GM12892 (cell line): ENCODE results near the gene TMEM14C.
A peak's percentile ranks its signal among the peaks of the same experiment; 100 is the strongest.
"Not testable (repeated sequence)": the region's sequence is repeated elsewhere in the genome, so short reads cannot be mapped to it uniquely, and the experiment has no call there.

ENCODE experiments used
- DNase-seq: peaks from one replicate; pipeline ENCODE4 v3.0.0; 2011; ENCODE audit not compliant: insufficient read length
- FAIRE-seq: peaks from 2 replicates; lab custom pipeline; 2011; peaks lifted over from hg19 to GRCh38; lab: Jason Lieb, UNC
- POLR2A ChIP-seq: IDR thresholded peaks from 2 replicates; pipeline ENCODE4 v1.6.1; 2011; ENCODE audit warnings: low read depth, low read length, control low read depth
- POLR2AphosphoS5 ChIP-seq: IDR thresholded peaks from 2 replicates; pipeline ENCODE4 v1.6.1; 2011; ENCODE audit warnings: low read depth, low read length, control low read depth
- TAF1 ChIP-seq: IDR thresholded peaks from 2 replicates; pipeline ENCODE4 v1.6.1; 2011; ENCODE audit warnings: low read depth, mild to moderate bottlenecking, control low read depth, low read length, borderline replicate concordance

Gene TMEM14C

DNA sequence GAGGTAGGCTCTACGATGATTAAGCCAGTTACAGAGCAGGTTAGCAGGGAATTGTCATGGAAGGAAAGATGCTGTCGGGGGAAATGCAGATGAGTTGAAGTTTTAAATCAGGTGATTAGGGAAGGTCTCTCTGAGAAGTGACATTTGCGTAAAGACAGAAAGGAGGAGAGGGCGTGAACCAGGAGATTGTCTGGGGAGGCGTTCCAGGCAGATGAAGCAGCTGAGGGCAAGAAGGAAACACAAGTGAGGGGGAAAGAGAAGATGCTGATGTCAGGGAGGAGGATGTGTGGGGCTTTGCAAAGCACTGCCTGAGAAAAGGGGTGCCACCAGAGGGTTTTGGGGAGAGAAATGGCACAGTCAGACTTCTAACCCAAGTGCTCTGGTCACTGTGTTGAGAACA lies 22.2 kb downstream of the TMEM14C start:
- FAIRE-seq (no peak), DNase-seq (no peak)
- TF ChIP-seq POLR2A: no peak
- no peak for TF ChIP-seq POLR2AphosphoS5
- no peak for TF ChIP-seq TAF1

DNA sequence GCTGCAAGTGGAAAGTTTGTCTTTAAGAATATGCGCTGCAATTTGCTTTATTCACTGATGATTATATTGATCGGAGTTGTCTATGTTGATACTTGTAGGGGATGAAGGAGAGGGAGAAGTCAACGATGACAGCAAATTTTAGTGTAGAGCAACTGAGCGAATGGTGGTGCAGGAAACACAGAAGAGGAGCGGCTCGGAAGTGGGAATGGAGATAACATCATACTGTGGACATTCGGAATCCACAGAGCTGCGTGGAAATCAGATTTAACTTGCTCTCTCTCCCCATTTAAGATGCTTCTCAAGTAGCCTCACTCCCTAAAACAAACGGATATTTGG lies 24.0 kb downstream of the TMEM14C start:
- no peak for DNase-seq
- TF ChIP-seq POLR2AphosphoS5 (no peak), POLR2A (no peak), TAF1 (no peak)
- FAIRE-seq: no peak

DNA sequence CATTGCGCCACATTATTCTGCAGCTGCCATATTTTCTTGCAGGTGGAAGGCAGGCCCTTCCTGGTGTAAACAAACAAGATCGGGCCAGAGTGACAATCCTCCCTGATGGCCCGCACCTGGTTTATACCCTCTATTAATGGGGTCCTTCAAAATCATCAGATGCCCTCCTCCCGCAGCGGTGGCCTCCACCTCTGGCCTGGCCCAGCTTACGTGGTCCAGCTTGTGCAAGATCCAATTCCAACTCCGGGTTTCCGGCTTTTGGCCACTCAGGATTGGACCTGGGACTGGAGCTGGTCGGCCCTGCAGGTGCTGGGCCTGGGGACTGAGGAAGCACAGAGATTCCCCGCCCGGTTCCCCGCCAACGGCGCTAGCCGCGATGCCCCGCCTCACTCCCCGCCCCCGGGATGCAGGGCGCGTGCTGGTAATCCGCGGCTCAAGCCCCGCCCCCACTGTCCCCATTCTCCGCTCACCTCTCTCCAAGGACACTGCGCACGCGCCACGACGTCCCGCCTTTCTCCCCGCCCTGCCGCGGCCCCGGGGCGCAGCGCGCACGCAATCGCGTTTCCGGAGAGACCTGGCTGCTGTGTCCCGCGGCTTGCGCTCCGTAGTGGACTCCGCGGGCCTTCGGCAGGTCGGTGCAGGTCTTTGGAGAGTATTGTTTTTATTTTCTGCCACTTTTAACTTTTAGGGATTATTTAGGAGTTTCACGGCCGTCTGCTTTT lies 24.5 kb downstream of the TMEM14C start, which contains the start of gene TMEM14B:
Gene TMEM14B (plus strand): TSS at position 555 of the 722 bp plus-strand sequence. CDS start 1,441 bp downstream, outside the sequence.
- DNase-seq (peak; percentile 95), FAIRE-seq (peak; percentile 98)

DNA sequence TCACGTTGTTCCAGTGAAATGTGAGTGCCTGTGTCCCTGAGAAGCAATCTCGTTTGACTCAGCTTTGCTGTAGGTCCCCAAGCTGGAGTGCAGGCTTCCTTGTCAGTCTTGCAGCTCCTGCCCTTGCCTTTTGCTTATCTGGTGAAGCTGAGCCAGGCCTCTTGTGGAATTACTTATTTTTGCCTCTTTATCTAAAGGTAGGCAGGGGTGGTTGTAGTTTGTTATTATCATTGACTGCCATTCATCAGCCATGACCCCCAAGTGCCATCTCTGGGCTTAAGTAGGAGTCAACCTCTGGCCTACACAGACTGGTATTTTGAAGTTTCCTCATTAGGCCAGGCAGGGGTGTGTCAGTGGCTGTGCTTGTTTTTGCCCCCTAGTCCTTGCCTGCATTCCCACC lies 26.9 kb downstream of the TMEM14C start:
- FAIRE-seq (no peak), DNase-seq (no peak)
- TF ChIP-seq POLR2A (no peak), TAF1 (no peak), POLR2AphosphoS5 (no peak)

More for the DNA sequence above, 24.5 kb downstream of the TMEM14C start, which contains the start of gene TMEM14B:
- TF ChIP-seq POLR2A (peak; percentile 92), POLR2AphosphoS5 (peak; percentile 90), TAF1 (peak; percentile 88)

DNA sequence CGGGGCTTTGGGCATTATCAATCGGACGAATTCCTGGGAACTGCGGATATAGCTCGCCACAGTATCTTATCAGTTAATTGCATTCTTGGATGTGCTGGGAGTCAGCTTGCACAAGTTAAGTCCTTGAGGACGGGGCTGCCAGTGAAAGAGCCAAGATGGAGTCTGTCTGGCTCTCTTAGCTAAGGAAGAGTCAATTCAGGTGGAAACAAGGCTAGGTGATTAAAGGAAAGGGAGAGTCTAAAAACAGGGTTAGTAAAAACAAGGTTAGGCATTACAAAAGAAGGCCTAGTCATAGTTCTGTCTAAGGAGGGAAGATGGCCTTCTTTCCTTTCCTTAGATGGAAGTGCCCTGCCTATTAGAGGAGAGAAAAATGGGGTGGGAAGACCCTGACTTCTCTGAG lies 27.7 kb downstream of the TMEM14C start:
- not testable (repeated sequence) for DNase-seq, FAIRE-seq

DNA sequence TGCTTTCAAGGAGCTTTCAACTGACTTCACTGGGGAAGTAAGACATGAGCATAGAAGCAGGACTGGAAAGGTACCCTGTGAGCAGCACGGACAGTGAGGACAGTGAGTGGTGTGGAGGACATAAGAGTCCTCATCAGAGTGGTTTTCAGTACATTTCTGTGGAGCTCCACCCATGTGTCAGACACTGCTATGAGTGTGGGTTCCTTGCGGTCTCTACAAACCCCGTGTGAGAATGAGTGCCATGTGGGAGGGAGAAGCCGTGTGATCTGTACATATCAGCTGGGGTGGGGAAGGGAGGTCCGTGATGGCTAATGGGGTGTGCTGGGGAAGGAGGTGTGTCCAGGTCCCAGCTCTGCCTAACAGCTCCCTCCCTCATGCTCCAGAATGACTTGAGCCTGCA lies 28.9 kb downstream of the TMEM14C start:
- DNase-seq, FAIRE-seq: not testable (repeated sequence)

DNA sequence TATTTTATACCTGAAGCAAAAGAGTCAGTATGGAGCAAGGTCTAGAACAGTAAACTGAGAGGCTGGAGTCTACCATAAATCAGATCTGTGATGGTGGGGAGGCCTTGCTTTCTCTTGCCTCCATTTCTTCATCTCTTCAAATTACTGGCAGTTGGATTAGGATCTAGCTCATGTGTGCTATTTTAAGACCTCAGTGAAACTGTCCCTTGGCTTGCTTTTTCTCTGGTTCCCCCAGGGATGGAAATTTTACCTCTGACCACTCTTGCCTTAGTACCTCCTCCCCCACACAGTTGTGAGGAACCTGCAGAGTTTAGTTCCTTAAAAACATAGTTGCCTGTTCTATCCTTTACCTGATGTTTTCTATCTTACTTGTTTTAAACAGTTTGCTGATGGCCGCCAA lies 33.2 kb downstream of the TMEM14C start:
- TF ChIP-seq POLR2A: no peak
- TF ChIP-seq POLR2AphosphoS5: no peak
- no peak for TF ChIP-seq TAF1
- no peak for FAIRE-seq
- no peak for DNase-seq

DNA sequence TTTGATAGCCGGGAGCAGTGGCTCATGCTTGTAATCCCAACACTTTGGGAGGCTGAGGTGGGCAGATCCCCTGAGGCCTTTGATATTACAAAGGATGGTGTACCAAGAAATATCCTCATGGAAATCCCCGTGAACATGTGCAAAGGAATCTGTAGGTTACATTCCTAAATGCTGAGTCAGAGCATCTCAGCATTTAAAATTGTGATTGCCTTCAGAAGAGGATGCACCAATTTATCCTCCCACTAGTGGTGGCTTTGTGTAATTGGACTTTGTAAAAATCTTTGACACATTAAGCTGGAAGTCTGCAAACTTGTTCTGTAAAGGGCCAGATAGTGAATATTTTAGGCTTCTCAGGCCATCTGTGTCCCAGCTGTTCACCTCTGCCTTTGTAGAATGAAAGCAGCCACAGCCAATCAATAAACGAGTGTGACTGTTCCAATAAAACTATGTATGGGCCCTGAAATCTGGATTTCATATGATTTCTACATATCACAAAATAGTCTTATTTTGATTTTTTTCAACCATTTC lies 36.5 kb downstream of the TMEM14C start:
- DNase-seq (no peak), FAIRE-seq (no peak)
- TF ChIP-seq POLR2A: no peak
- no peak for TF ChIP-seq TAF1
- no peak for TF ChIP-seq POLR2AphosphoS5

DNA sequence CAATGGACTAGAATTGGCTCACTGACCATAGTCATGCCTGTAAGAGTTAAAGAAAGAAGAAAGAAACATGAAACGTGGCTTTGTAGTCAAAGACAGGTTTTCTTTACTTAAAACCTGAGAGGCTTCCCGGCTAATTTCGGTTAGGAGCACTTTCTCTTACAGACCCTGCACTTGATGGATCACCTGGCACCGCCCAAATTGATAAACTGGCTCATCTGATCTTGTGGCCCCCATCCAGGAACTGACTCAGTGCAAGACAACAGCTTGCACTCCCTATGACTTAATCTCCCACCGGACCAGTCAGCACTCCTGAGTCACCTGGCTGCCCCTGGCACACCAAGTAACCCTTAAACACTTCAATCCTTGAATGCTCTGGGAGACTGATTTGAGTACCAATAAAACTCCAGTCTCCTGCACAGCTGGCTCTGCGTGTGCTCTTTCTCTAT lies 37.0 kb downstream of the TMEM14C start:
- no peak for DNase-seq
- TF ChIP-seq POLR2A (no peak), TAF1 (no peak), POLR2AphosphoS5 (no peak)

DNA sequence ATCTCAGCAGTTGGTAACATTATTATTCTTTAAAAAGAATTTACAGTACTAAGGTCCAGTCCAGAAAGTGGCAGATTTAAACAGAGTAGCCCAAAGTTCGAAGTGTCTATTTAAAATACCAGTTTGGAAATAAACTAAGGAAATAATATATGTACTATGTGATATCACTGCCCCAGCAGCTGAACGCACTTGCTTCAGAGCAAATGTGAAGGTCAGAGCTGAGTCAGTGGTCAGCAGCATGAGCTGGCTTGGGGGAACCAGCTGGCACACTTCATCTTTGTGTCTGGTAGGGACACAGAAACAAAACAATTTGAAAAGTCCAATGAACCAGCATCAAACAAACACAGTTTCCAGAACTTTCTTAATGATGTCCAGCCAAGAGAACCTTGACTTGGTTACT lies 40.1 kb downstream of the TMEM14C start:
- no peak for DNase-seq
- TF ChIP-seq POLR2AphosphoS5: no peak
- no peak for TF ChIP-seq TAF1
- FAIRE-seq: no peak

More for the DNA sequence above, 37.0 kb downstream of the TMEM14C start:
- FAIRE-seq: no peak

DNA sequence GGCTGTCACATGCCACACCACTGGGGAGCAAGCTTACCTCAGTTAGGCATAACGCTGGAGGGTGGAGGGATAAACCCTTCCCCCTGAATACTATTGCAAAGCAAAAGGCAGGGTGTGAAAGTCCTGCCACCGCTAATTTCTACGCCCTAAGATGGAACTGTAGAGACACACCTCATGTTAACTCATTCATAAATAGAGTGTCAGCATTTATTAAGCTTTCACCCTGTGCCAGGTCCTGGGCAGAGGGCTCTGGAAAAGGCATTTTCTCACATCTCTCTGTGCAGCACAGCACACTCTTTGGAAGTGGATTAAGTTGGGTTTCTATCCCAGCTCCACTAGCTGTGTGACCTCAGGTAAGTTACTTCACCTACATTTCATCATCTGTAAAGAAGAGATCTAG lies 46.5 kb downstream of the TMEM14C start:
- FAIRE-seq: no peak

DNA sequence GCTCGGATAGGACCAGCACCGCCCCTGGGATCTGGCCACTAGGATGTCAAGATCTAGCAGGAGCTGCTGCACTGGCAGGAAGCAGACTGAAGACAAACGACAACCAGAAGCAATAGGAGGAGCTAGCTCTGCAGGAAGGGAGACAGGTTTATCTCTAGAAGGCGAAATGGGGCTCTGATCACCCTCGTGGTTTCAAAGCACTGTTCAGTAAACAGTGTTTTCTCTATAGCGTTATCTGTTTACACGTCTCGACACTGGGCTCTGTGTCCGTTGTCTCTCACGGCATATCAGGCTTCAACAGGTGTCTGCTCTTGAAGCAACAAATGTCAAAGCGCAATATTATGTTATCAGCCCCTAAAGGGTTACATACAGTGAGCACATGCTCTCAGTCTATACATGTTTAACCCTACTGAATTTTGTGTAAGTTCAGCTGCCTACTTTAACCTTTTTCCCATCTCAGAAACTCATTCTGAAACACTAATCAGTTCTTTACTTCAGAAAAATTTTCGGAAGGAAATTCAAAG lies 48.6 kb downstream of the TMEM14C start:
- no peak for FAIRE-seq
- TF ChIP-seq TAF1: no peak
- TF ChIP-seq POLR2AphosphoS5: no peak
- TF ChIP-seq POLR2A: no peak
- DNase-seq: no peak

More for the DNA sequence above, 46.5 kb downstream of the TMEM14C start:
- no peak for TF ChIP-seq TAF1
- TF ChIP-seq POLR2A: no peak
- TF ChIP-seq POLR2AphosphoS5: no peak
- DNase-seq: no peak

DNA sequence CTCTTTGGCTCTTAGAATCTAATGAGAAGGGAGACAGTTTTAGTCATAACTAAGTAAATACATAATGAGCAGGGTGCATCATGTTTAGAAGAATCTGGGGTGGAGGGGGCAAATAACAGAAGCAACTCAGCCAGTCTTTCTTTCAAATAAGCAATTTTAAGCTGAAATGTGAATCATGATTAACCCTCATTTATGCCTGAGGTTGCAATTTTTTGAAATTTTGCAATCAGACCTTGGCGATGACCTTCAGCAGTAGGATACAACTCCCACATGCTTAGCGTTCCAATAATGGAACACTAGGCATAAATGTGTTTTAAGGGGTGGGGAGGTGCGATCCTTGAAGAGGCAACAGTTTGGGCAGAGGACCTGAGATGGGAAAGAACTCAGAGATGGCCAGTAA lies 55.4 kb downstream of the TMEM14C start:
- no peak for DNase-seq
- FAIRE-seq: no peak
- TF ChIP-seq POLR2AphosphoS5 (no peak), POLR2A (no peak), TAF1 (no peak)

DNA sequence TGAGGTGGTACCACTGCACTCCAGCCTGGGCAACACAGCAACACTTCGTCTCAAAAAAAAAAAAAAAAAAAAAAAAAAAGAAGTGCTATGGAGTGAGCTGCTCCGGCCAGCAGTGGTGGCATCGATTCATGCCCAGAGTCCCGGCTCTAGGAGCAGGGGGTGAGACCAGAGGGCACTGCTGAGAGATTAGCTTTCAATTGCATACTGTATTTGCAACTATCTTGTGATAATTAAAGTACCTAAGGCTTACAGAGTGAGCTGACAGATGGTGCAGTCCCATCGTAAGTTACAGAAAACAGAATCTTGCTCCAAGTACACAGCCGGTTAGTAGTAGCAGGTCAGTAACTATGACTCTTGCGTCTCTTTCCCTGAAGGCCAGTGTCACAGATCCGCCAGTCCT lies 56.2 kb downstream of the TMEM14C start:
- DNase-seq: no peak
- FAIRE-seq: no peak
- TF ChIP-seq POLR2A (no peak), TAF1 (no peak), POLR2AphosphoS5 (no peak)
